ENCODE data around the gene ABCC3.

DNA sequence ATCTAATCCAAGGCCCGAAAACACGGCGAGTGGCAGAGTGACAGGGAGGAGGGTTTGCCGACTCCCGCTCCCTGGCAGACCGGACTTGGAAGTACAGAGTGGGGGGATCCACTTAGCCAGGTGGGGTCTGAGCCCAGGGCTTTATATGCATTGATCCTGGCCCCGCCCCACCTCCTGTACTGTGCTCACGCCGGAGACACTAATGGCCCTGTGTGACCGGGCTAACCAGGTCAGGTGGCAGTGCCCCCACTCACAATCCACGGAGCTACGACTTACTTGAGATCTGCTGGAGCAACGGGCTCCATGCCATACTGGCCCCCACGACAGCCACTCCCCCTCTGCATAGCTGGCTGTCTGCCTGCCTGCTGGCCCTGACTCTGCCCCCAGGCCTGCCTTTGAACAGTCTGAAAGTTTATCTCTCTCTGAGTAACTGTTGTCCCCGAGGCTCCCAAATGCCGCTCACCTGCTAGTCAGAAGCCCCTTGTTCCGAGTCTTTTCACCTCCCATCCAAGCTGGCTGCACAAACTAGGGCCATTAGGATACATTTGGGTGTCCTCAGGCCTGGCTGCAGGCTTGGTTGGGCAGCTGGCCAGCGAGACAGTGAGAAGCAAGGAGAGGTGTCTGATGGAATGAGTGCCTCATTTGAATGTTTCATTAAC lies 46.2 kb upstream of the ABCC3 start:
- TF ChIP-seq POLR2AphosphoS5 (IDR thresholded peaks at IDR 0.05; ENCODE audit: low read depth) = no peak
- TF ChIP-seq, protein P1, sequence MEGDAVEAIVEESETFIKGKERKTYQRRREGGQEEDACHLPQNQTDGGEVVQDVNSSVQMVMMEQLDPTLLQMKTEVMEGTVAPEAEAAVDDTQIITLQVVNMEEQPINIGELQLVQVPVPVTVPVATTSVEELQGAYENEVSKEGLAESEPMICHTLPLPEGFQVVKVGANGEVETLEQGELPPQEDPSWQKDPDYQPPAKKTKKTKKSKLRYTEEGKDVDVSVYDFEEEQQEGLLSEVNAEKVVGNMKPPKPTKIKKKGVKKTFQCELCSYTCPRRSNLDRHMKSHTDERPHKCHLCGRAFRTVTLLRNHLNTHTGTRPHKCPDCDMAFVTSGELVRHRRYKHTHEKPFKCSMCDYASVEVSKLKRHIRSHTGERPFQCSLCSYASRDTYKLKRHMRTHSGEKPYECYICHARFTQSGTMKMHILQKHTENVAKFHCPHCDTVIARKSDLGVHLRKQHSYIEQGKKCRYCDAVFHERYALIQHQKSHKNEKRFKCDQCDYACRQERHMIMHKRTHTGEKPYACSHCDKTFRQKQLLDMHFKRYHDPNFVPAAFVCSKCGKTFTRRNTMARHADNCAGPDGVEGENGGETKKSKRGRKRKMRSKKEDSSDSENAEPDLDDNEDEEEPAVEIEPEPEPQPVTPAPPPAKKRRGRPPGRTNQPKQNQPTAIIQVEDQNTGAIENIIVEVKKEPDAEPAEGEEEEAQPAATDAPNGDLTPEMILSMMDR (IDR thresholded peaks at IDR 0.05; ENCODE audit: insufficient read depth, low read length) = no peak
- TF ChIP-seq SPI1 (IDR thresholded peaks at IDR 0.05; ENCODE audit: borderline replicate concordance, low read depth) = no peak
- TF ChIP-seq, protein P2, sequence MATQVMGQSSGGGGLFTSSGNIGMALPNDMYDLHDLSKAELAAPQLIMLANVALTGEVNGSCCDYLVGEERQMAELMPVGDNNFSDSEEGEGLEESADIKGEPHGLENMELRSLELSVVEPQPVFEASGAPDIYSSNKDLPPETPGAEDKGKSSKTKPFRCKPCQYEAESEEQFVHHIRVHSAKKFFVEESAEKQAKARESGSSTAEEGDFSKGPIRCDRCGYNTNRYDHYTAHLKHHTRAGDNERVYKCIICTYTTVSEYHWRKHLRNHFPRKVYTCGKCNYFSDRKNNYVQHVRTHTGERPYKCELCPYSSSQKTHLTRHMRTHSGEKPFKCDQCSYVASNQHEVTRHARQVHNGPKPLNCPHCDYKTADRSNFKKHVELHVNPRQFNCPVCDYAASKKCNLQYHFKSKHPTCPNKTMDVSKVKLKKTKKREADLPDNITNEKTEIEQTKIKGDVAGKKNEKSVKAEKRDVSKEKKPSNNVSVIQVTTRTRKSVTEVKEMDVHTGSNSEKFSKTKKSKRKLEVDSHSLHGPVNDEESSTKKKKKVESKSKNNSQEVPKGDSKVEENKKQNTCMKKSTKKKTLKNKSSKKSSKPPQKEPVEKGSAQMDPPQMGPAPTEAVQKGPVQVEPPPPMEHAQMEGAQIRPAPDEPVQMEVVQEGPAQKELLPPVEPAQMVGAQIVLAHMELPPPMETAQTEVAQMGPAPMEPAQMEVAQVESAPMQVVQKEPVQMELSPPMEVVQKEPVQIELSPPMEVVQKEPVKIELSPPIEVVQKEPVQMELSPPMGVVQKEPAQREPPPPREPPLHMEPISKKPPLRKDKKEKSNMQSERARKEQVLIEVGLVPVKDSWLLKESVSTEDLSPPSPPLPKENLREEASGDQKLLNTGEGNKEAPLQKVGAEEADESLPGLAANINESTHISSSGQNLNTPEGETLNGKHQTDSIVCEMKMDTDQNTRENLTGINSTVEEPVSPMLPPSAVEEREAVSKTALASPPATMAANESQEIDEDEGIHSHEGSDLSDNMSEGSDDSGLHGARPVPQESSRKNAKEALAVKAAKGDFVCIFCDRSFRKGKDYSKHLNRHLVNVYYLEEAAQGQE (IDR thresholded peaks at IDR 0.05; ENCODE audit: insufficient replicate concordance, low read depth) = no peak
- TF ChIP-seq GABPA (IDR thresholded peaks at IDR 0.05; ENCODE audit: low read depth) = no peak

All from HL-60 (cell line).